K562 (cell line): ENCODE measurements around the gene FAM24B.

Source experiments
- CEBPB ChIP-seq: fragments of 450-650 bp; IDR thresholded peaks from 2 replicates; pipeline ENCODE4 v1.6.1; 2016; ENCODE audit warnings: missing genetic modification characterization, missing compliant biosample characterization
- CHD2 ChIP-seq: IDR thresholded peaks from 2 replicates; pipeline ENCODE4 v1.6.1; 2011; ENCODE audit warnings: low read depth, low read length
- CTCF ChIP-seq, 3 experiments: IDR thresholded peaks in 2 of 3; conservative IDR thresholded peaks in 1 of 3; 2 replicates each; pipeline ENCODE4 v1.5.1; 2011 to 2012; ENCODE audit warnings: low read length in 3 of 3, mild to moderate bottlenecking in 3 of 3, control low read depth in 2 of 3, improper control_type of control experiment in 1 of 3, inconsistent platforms in 1 of 3, low read depth in 1 of 3, mixed read lengths in 1 of 3, moderate library complexity in 1 of 3; ENCODE audit not compliant: insufficient read depth in 2 of 3
- EP300 ChIP-seq: IDR thresholded peaks from 2 replicates; pipeline ENCODE4 v1.6.1; 2012; ENCODE audit warnings: low read length, improper control_type of control experiment
- EZH2 ChIP-seq: IDR thresholded peaks from 2 replicates; pipeline ENCODE4 v1.6.1; 2012; ENCODE audit warnings: low read depth, mild to moderate bottlenecking, inconsistent platforms, low read length, borderline replicate concordance
- FOS ChIP-seq: IDR thresholded peaks from 3 replicates; pipeline ENCODE4 v1.6.1; 2011; ENCODE audit not compliant: insufficient read length; ENCODE audit errors: extremely low read depth
- GABPA ChIP-seq: fragments of 200-800 bp; sonication (Bioruptor generic); conservative IDR thresholded peaks from 2 replicates; pipeline ENCODE4 v1.6.1; 2016; ENCODE audit warnings: low read depth, missing genetic modification characterization, missing compliant biosample characterization
- GATAD2B ChIP-seq: fragments of 450-650 bp; IDR thresholded peaks from 2 replicates; pipeline ENCODE4 v1.6.1; 2017; ENCODE audit warnings: mild to moderate bottlenecking, borderline replicate concordance
- HEY1 ChIP-seq: fragments of 250-450 bp; sonication (Bioruptor Pico); IDR thresholded peaks from 2 replicates; pipeline ENCODE4 v1.5.0; 2020; ENCODE audit warnings: mild to moderate bottlenecking, moderate library complexity, borderline replicate concordance
- MLLT1 ChIP-seq, 2 experiments: fragments of 450-650 bp; IDR thresholded peaks; 2 replicates each; pipeline ENCODE4 v1.6.1; 2016
- NFXL1 ChIP-seq: fragments of 450-650 bp; formaldehyde crosslinking; IDR thresholded peaks from 2 replicates; pipeline ENCODE4 v1.4.0; 2021; ENCODE audit warnings: mild to moderate bottlenecking
- NR3C1 ChIP-seq: sonication (generic); formaldehyde crosslinking; IDR thresholded peaks from 2 replicates; pipeline ENCODE4 v1.8.1; 2022; ENCODE audit warnings: missing genetic modification reagents
- SAFB ChIP-seq: fragments of 200-400 bp; formaldehyde crosslinking; IDR thresholded peaks from 2 replicates; pipeline ENCODE4 v1.6.1; 2017; ENCODE audit warnings: low read depth, low read length, borderline replicate concordance
- ZNF764 ChIP-seq: fragments of 250-450 bp; sonication (Bioruptor Pico); IDR thresholded peaks from 2 replicates; pipeline ENCODE4 v1.4.0; 2020; ENCODE audit warnings: low read depth, mild to moderate bottlenecking, moderate library complexity

DNA sequence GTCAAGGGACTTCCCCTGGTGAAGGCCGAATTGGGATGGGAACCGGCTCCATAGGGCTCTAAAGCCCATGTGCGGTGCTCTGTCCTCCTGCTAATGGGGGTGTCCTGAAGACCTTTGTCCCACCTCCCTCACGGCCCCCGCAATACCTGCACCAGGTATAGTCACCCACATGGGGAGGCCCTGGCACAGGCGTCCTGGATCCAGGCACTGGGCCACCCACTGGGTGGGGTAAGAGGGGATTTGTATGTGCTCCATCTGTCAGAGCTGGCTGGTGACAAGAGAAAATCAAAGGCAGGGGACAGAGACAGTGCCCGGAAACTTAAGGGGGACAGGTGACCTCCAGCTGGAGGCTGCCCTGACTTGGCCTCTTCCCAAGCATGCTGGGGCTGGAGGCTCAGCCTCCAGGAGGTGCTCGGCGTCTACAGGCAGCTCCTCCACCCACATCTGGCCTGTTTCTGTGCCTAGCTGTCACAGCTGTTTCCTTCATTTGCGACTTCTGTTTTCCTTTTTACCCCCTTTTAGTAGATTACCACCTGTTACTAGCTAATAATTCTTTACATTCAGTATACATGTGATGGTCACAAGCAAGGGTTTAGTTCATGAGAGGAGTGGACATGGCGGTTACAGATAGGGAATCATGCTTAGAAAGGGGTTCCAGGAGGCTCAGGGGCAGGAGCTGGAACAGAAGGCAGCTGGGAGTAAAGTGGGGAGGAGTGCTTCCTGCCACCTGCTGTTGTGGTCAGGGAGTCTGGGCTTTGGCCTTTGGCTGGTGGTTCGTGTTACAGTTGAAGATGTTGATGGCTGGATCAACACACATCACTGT is 31.4 kb downstream of the FAM24B start:
- TF ChIP-seq FOS (no peak), CEBPB (tag) (no peak), NR3C1 (no peak), HEY1 (CRISPR knock-in tag) (no peak), NFXL1 (no peak), EZH2 (no peak), GATAD2B (no peak), SAFB (no peak), CTCF (IDR thresholded peaks at IDR 0.05 in 2 of 3, conservative IDR thresholded peaks at IDR 0.05 in 1 of 3; ENCODE audit: insufficient read depth in 2 of 3, low read depth in 1 of 3, low read length in 3 of 3) (no peak), ZNF764 (CRISPR knock-in tag) (no peak), CHD2 (no peak), EP300 (no peak), MLLT1 (IDR thresholded peaks at IDR 0.05) (no peak), GABPA (tag) (no peak)
